Gastrocnemius medialis (tissue), 4 donors: ENCODE data around the gene BMPR1A. TPM values are rescaled to one million over a fixed set of nuclear protein-coding genes. Genes with fewer than 3 reads are reported as not detected.
"Not testable (repeated sequence)": the region's sequence is repeated elsewhere in the genome, so short reads cannot be mapped to it uniquely, and the experiment has no call there.

ENCODE experiments used
- ATAC-seq, 2 donors: fragments of 150-250 bp; one replicate each; pipeline ENCODE4 v1.9.1; 2016
- DNase-seq, 2 donors: peaks; one replicate each; pipeline ENCODE4 v3.0.0-alpha.2; 2019
- H3K27ac ChIP-seq, 4 donors: fragments of 200-600 bp; sonication (generic); 1 replicate in 1 of 4; 2 replicates in 3 of 4; pipeline ENCODE4 v1.5.1; 2016 to 2018; ENCODE audit warnings: mild to moderate bottlenecking in 2 of 4, moderate library complexity in 1 of 4
- H3K27me3 ChIP-seq, 3 donors: fragments of 200-600 bp; sonication (generic) in 2 of 3; 1 replicate in 1 of 3; 2 replicates in 2 of 3; pipeline versions ENCODE4 v1.5.1 to v1.6.0; 2016 to 2019; ENCODE audit warnings: mild to moderate bottlenecking in 1 of 3, moderate library complexity in 1 of 3
- H3K36me3 ChIP-seq, 2 donors: fragments of 200-600 bp; sonication (generic) in 1 of 2; one replicate each; pipeline ENCODE4 v1.5.1; 2017 to 2018
- H3K4me1 ChIP-seq, 2 donors: fragments of 200-600 bp; sonication (generic) in 1 of 2; one replicate each; pipeline ENCODE4 v1.5.1; 2016 to 2017; ENCODE audit warnings: mild to moderate bottlenecking in 2 of 2
- H3K4me3 ChIP-seq, 4 donors: fragments of 200-600 bp; sonication (generic) in 3 of 4; 1 replicate in 1 of 4; 2 replicates in 3 of 4; pipeline ENCODE4 v1.5.1; 2016 to 2019; ENCODE audit warnings: mild to moderate bottlenecking in 2 of 4
- H3K9me3 ChIP-seq, 3 donors: fragments of 200-600 bp; sonication (generic) in 2 of 3; 1 replicate in 1 of 3; 2 replicates in 2 of 3; pipeline ENCODE4 v1.5.1; 2016 to 2019
- CTCF ChIP-seq, 5 experiments: fragments of 450-650 bp in 3 of 5; fragments of 200-600 bp in 2 of 5; sonication (generic) in 2 of 5; IDR thresholded peaks in 4 of 5; conservative IDR thresholded peaks in 1 of 5; 1 replicate in 4 of 5; 2 replicates in 1 of 5; pipeline ENCODE4 v1.5.1; 2016 to 2019; ENCODE audit warnings: antibody characterized with exemption in 5 of 5, mild to moderate bottlenecking in 3 of 5, moderate library complexity in 3 of 5
- POLR2A ChIP-seq, 2 donors: fragments of 450-650 bp; IDR thresholded peaks; one replicate each; pipeline ENCODE4 v1.6.1; 2017; ENCODE audit warnings: antibody characterized with exemption in 2 of 2, mild to moderate bottlenecking in 2 of 2, moderate library complexity in 2 of 2
- in situ Hi-C, 4 donors: fragments of 200-750 bp; cut with MboI; loops; one replicate each; pipeline versions ENCODE4 v1.15.0 to v1.8.0; 2017; ENCODE audit warnings: low sequenced_read_pairs in 4 of 4
- intact Hi-C: fragments of 100-400 bp; cut with DNase I; formaldehyde crosslinking; loops from one replicate; pipeline ENCODE4 v1.15.1; 2023; ENCODE audit warnings: low total_unique reads
- total RNA-seq, 4 donors: library from RNA; depleted of rRNA; stranded (reverse); fragments of >200 nt; gene quantifications; one replicate each; pipeline versions ENCODE4 v1.1.0 to v1.2.3, GENCODE V29; 2016

Gene BMPR1A
- total RNA-seq, 4 donors from 2014 or later: 16.4 to 22.7 (median 18.0) TPM

GRCh38 chr10:86851328-86852207 is 95.1 kb downstream of the BMPR1A start:
- no peak for TF ChIP-seq CTCF (IDR thresholded peaks at IDR 0.05 in 4 of 5, conservative IDR thresholded peaks at IDR 0.05 in 1 of 5)
- TF ChIP-seq POLR2A (IDR thresholded peaks at IDR 0.05): no peak
- Histone ChIP-seq H3K9me3 (no peaks in the 10 kb centered on the region), H3K36me3 (no peaks in the 10 kb centered on the region), H3K4me1 (peaks cover 18 to 25% of the 10 kb centered on the region in 2 donors), H3K27me3 (no peaks in the 10 kb centered on the region), H3K27ac (peak overlapping the region in 1 of 4 donors; percentile 27), H3K4me3 (no peak overlapping the region)
- intact Hi-C loops: no loop called here
- peak; percentile 20 to 51 for DNase-seq
- in situ Hi-C loops: no loop called here
- peak; percentile 74 to 85 for ATAC-seq

GRCh38 chr10:86853582-86853981 is 97.2 kb downstream of the BMPR1A start:
- DNase-seq, intact Hi-C loops, H3K27me3 ChIP-seq, H3K36me3 ChIP-seq, in situ Hi-C loops, H3K9me3 ChIP-seq, ATAC-seq, H3K4me3 ChIP-seq, H3K27ac ChIP-seq: not testable (repeated sequence)
- H3K4me1 ChIP-seq: peaks cover 17 to 25% of the 10 kb centered on the region in 2 donors

GRCh38 chr10:86855513-86855912 is 99.1 kb downstream of the BMPR1A start:
- H3K9me3 ChIP-seq: no peaks in the 10 kb centered on the region
- TF ChIP-seq POLR2A (IDR thresholded peaks at IDR 0.05) (no peak), CTCF (IDR thresholded peaks at IDR 0.05 in 4 of 5, conservative IDR thresholded peaks at IDR 0.05 in 1 of 5) (no peak)
- intact Hi-C loops (no loop called here), in situ Hi-C loops (no loop called here)
- DNase-seq (no peak), ATAC-seq (no peak)
- H3K4me1 ChIP-seq: peaks cover 9 to 16% of the 10 kb centered on the region in 2 donors
- no peaks in the 10 kb centered on the region for H3K36me3 ChIP-seq
- no peak overlapping the region for H3K4me3 ChIP-seq
- no peaks in the 10 kb centered on the region for H3K27me3 ChIP-seq
- no peak overlapping the region for H3K27ac ChIP-seq

GRCh38 chr10:86856156-86856555 is 99.7 kb downstream of the BMPR1A start:
- in situ Hi-C loops: no loop called here
- no peaks in the 10 kb centered on the region for H3K36me3 ChIP-seq

More at GRCh38 chr10:86856156-86856555, 99.7 kb downstream of the BMPR1A start:
- Histone ChIP-seq H3K27me3 (no peaks in the 10 kb centered on the region), H3K4me1 (peaks cover 9 to 16% of the 10 kb centered on the region in 2 donors), H3K27ac (no peak overlapping the region), H3K4me3 (no peak overlapping the region), H3K9me3 (no peaks in the 10 kb centered on the region)
- intact Hi-C loops: no loop called here
- DNase-seq: no peak
- no peak for ATAC-seq
- TF ChIP-seq POLR2A (IDR thresholded peaks at IDR 0.05) (no peak), CTCF (IDR thresholded peaks at IDR 0.05 in 4 of 5, conservative IDR thresholded peaks at IDR 0.05 in 1 of 5) (no peak)
